EL (cell line): ENCODE data around the gene GPC4.
"Not testable (repeated sequence)": the region's sequence is repeated elsewhere in the genome, so short reads cannot be mapped to it uniquely, and the experiment has no call there.

Source experiments
- DNase-seq: peaks from one replicate; pipeline ENCODE4 v3.0.0-alpha.2; 2016

GPC4 gene

DNA sequence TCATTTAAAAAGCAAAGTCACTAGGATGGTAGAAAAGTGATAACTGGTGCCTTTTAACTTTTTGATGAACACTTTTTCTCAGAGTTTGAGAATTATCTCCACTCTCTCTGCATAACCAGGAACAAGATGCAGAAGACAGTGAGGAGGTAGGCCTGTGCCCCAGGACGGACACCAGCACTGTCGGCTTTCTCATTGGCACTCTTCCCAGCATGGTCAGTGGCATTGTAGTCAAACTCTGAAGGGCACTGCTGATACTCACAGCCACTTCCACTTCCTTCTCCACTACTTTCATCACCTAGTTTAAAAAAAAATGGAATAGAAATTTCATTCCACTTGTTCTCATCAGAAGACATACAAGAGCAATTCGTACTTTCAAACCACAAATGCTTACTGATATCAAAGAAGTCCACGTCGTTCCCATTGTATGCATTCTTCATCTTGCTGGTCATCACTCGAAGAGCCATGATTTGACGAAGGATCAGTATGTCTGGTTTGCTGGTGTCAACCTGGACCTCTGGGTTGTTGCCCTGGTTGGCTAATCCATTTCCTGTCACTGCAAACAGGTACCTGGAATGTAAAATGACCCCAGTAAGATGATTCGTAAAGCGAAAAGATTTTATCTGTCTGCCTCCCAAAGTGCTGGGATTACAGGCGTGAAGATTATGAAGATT lies 112.4 kb downstream of the GPC4 start:
- no peak for DNase-seq

DNA sequence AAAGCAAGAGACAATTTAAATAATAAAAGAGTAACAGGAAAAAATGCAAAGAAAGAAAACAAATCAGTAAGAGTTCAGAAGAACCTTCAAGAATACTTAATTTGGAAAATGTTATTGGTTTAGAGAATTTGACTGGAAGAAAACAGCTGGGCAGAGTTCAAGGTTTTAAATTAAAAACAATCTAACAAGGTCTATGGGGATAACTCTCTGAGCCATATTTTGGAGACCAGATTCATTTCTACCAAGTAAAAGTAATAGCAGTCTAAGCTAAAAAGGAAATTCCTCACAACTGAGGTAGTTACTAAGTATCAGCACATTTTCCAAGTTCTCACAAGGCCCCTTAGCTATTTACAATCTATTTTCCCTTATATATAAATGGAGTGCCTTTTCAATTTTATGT lies 114.7 kb downstream of the GPC4 start:
- no peak for DNase-seq

DNA sequence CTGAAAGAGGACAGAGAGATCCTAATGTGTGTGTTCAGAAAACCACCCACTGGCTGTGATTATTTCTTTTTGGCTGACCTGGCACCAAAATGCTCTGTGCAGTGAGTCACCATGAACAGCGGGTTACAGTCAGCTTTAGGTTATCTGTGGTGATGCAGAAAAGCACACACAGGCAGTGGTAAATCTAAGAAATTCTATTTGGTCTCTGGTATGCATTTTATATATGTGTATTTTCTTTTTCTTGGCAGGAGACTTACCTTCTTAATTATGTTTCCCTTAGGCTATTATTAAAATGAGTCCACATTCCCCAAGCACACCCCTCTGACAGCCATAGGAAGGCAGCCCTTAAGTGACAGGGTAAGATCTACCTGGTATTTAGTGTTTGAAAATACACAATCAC lies 118.0 kb downstream of the GPC4 start:
- no peak for DNase-seq

DNA sequence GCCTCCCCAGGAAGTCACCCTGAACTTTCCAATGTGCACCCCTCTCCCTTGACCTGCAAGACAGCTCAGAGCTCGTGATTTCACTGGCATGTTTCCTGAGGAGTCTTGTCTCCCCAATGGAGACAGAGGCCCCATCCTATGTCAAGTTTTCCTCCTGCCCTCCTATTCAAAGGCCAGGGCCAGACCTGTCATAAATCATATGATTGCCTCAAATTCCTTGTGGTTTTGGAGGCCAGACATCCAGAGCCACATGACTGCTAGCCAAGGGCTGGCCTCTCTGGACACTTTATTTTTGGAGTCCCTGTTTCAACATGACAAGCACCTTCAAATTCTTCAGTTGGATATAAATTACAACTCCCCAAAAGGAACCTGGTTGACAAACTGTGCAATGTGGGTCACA lies 121.2 kb downstream of the GPC4 start:
- DNase-seq = no peak

DNA sequence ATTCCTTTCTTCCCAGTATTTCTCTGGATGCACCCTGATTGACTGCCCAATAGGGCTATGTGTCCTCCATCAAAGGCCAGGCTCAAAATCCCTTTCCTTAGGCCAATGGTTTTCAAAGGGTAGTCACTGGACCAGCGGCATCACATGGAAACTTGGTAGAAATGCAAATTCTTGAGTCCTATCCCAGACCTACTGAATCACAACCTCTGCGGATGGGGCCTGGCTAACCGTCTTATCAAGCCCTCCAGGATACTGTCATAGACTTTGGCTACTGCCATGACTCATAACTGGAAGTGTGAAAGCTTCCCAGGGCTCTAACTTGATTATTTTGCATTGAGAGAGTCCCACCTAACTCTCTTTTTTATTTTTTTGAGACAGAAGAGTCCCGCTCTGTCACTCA lies 125.2 kb downstream of the GPC4 start:
- DNase-seq = no peak

DNA sequence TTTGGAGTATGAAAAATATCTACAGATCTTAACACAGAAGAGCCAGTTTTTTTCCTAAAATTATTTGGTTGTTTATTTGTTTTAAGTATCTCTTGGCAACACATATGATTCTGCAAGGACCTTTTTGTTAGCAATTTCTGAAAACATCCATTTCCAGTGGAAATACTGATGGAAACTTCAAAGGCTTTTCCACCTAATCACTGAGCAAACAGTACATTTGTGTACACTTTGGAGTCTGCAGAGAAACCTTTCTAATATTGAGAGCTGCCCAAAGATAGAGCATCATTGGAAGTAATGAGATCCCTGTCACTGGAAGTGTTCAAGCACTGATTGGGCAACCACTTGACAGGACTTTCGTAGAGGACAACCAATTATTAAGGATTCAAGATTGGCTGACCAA lies 127.4 kb downstream of the GPC4 start:
- DNase-seq = no peak

DNA sequence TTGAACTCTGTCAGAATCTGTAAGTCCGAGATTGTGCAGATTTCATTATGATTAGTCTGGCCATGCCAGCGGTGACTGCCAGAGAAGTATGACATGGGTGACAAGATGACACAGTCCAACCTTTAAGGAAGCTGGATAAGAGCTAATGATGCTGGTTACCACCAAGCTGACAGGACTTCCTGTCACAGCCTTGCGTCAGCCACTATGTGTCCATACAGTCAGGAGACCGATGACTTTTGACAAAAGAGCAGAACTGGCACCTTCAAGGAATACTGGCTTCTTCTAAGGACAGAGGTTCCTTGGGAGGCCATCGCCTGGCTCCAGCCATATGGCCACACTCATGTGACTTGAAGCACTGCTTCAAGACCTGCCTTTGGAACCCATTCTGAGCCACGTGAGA lies 129.9 kb downstream of the GPC4 start:
- DNase-seq = no peak

DNA sequence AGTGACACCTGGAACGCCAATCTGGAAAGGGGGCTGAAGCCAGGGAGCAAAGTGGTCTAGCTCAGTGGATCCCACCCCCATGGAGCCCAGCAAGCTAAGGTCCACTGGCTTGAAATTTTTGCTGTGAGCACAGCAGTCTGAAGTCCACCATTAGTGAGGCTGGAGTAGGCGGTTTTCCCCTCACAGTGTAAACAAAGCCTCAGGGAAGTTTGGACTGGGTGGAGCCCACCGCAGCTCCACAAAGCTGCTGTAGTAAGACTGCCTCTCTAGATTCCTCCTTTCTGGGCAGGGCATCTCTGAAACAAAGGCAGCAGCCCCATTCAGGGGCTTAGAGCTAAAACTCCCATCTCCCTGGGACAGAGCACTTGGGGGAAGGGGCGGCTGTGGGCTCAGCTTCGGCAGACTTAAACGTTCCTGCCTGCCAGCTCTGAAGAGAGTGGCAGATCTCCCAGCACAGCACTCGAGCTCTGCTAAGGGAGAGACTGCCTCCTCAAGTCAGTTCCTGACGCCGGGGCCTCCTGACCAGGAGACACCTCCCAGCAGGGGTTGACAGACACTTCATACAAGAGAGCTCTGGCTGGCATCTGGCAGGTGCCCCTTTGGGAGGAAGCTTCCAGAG lies 136.1 kb downstream of the GPC4 start:
- DNase-seq = not testable (repeated sequence)

DNA sequence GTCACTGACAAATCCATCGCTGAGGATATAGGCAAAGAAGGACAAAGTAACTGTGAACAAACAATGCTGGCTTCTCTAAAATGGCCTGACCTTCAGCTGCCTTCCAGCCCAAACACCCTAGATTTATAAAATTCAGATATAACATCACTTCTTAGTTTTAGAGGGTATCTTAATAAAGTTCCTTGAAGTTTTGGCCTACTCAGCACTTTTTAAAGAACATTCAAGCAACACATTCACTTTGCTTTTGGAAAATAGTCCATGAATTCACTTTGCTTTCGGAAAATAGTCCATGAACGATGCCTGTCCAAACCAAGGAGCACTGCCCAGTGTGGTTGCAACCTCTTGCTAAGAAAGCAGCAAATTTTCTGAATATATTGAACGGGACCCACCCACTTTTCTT lies 142.1 kb downstream of the GPC4 start:
- no peak for DNase-seq

DNA sequence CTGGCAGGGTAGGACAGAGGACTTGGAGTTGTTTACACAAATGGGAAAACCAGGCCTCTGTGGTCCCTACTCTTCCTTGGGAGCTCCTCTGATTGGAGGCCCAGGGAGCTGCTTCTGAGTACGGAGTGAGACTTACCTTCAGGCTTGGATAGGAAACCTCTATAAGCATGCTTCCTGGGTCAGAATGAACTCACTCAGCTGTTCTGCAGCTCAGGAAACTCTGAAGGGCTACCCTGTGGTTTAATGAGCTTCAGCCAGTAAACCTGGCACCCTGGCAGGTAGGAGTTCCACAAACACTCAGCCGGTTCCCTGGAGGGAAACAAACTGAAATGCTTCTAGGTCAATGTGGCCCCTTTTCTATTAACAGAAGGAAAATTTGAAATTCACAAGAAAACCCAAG lies 146.1 kb downstream of the GPC4 start:
- DNase-seq = no peak

DNA sequence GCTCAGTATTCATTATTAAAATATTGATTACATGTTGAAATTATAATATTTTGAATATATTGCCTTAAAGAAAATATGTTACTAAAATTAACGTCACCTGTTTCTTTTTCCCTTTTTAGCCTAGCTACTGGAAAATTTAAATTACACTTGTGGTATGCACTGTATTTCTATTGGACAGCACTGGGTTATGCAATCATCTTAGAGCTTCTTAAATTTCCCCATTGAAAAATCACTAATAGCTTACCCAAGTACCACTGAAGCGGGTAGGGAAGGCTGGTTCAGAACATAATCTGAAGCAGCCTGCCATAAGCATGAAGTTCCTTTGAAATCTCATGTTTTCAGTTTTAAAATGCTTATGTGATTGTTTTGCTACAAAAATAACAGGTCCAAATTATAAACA lies 147.7 kb downstream of the GPC4 start:
- DNase-seq = no peak

DNA sequence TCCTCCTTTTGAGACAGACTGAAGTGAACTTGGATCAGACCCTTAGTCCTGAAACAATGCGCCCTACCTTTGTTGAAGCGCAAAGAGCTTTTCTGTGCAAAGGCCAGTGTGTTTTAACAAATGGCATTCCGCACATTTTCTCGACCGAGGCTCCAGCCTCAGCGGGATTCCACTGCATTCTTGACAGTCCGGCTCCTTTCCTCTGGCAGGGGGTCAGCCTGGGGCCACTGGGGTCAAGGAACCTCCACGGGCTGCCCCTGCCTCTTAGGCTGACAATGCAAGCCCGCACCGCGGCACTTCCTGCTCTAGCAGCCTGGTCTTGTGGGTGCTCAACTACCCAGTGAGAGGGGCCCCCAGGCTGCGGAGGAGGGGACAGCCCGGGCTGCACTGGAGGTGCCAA lies 150.0 kb downstream of the GPC4 start:
- DNase-seq = no peak

DNA sequence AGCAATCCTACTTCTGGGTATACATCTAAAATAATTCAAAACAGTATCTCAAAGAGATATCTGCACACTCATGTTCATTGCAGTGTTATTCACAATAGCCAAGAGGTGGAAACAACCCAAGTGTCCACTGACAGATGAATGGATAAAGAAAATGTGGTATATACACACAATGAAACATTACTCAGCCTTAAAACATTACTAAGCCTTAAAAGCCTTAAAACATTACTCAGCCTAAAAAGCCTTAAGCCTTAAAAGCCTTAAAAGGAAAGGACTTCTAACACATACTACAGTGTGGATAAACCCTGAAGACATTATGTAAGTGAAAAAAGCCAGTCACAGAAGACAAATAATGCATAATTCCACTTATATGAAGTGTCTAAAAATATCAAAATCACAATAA lies 156.8 kb downstream of the GPC4 start:
- no peak for DNase-seq

DNA sequence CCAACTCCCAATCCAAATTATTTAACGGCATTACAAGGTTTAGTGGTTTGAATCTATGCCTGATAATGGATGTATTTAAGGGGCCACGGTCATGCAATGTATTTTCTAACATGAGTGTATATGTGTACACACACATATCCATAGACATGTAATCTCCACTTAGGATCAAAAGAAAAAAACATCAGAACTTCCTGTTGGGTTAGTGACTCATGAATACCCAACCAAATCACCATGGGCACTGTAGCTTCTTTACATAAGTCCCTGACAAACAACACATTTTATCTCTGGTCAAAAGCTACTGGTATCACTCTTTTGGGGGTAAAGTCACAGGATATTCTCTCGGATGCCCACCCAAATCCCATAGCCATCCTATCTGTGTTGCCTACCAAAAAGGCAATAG lies 160.6 kb downstream of the GPC4 start:
- DNase-seq = no peak

DNA sequence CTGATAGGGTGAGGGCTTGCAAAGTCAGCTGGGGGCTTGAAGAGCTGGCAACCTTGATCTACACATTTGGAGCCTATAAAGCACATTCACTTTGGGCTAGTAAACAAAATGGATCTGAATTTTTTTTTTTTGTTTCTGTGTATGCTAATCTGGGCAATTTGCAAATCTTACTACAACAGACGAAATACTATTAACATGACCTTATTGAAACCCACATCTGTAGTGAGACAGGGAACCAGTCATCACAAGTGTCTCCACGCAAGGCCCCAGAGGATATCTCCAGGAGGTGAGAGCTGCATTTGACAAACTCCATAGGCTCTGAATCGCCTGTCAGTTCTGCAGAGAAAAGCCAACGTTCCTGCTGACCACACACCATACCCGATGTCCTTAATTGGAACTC lies 164.1 kb downstream of the GPC4 start:
- no peak for DNase-seq

DNA sequence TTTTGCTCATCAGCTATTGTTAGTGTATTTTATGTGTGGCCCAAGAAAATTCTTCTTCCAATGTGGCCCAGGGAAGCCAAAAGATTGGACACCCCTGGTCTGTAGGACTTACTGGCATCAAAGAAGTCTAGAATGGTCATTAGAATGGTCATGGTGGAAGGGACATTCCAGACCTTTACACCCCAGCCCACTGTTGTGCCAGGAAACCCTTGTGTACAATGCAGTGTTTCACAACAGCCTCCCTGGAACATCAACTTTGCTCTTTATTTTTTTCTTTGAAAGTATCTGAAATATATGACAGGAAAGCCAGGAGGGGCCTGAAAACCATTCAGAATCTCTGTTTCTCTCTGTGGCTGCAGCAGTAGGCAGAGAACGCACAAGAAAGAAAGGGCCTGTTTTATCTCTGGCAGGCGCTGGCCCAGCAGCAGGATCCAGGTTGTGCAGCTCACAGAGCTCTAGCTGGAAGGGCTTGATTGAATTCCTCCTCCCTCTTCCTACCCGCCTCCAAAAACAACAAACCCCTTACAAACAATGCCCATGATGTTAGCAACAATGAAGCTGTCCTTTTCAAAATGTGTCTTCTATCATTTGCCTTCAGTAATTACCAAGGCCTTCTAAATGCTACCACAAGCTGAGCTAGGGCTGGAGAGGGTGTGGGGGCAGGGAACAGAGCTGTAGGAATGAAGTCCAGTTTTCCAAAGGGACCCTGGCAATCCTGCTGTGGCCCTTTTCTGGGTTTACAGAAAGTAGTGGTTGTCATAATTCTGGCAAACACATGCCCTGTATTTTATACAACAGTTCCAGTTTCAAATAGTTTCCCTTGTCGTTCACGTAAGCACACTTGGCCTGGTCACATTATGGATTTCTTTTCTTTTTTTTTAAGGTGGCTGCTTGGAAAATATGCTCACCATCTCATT lies 164.8 kb downstream of the GPC4 start:
- DNase-seq = no peak
